Measurements from ENCODE around the gene TMTC1.

TMTC1 gene

GRCh38 chr12:29797565-29798355, 14.0 kb upstream of the TMTC1 start:
- Histone ChIP-seq H3K27ac (no peak overlapping the region), H3K9me3 (ENCODE audit: control insufficient read depth, low read length) (no peaks in the 10 kb centered on the region), H3K36me3 (ENCODE audit: control insufficient read depth, insufficient read depth, low read length) (no peaks in the 10 kb centered on the region), H3K9ac (no peak overlapping the region), H3K4me1 (no peaks in the 10 kb centered on the region), H3K27me3 (ENCODE audit: control insufficient read depth, insufficient read depth, low read length) (no peaks in the 10 kb centered on the region), H3K4me2 (ENCODE audit: low read length) (no peak overlapping the region), H3K79me2 (no peaks in the 10 kb centered on the region), H2AFZ (no peak overlapping the region), H3K4me3 (ENCODE audit: low read depth, low read length) (no peak overlapping the region)
- TF ChIP-seq CTCF (IDR thresholded peaks at IDR 0.05): no peak

- no peak overlapping the region for H3K4me3 ChIP-seq (ENCODE audit: low read depth, low read length)
- no peak overlapping the region for H2AFZ ChIP-seq
- H3K36me3 ChIP-seq (ENCODE audit: control insufficient read depth, insufficient read depth, low read length): no peaks in the 10 kb centered on the region
- no peak overlapping the region for H3K4me2 ChIP-seq (ENCODE audit: low read length)
- no peaks in the 10 kb centered on the region for H3K27me3 ChIP-seq (ENCODE audit: control insufficient read depth, insufficient read depth, low read length)
- H3K4me1 ChIP-seq: no peaks in the 10 kb centered on the region
- no peaks in the 10 kb centered on the region for H3K9me3 ChIP-seq (ENCODE audit: control insufficient read depth, low read length)
- TF ChIP-seq CTCF (IDR thresholded peaks at IDR 0.05): no peak
- no peak overlapping the region for H3K9ac ChIP-seq
- H3K79me2 ChIP-seq: no peaks in the 10 kb centered on the region
- H3K27ac ChIP-seq: no peak overlapping the region
These were observed 13.1 kb upstream of the TMTC1 start for GRCh38 chr12:29796823-29797263.

- H3K27me3 ChIP-seq (ENCODE audit: control insufficient read depth, insufficient read depth, low read length): no peaks in the 10 kb centered on the region
- no peak overlapping the region for H3K4me3 ChIP-seq (ENCODE audit: low read depth, low read length)
- no peak overlapping the region for H3K27ac ChIP-seq
These were observed 12.0 kb upstream of the TMTC1 start for GRCh38 chr12:29795715-29796114.

GRCh38 chr12:29794862-29795261, 11.1 kb upstream of the TMTC1 start:
- Histone ChIP-seq H3K27me3 (ENCODE audit: control insufficient read depth, insufficient read depth, low read length) (no peaks in the 10 kb centered on the region), H3K4me3 (ENCODE audit: low read depth, low read length) (no peak overlapping the region), H3K9me3 (ENCODE audit: control insufficient read depth, low read length) (no peaks in the 10 kb centered on the region), H2AFZ (no peak overlapping the region), H3K9ac (no peak overlapping the region), H3K27ac (no peak overlapping the region), H3K4me1 (no peaks in the 10 kb centered on the region), H3K79me2 (no peaks in the 10 kb centered on the region), H3K36me3 (ENCODE audit: control insufficient read depth, insufficient read depth, low read length) (no peaks in the 10 kb centered on the region), H3K4me2 (ENCODE audit: low read length) (no peak overlapping the region)
- TF ChIP-seq CTCF (IDR thresholded peaks at IDR 0.05): no peak

More at GRCh38 chr12:29795715-29796114, 12.0 kb upstream of the TMTC1 start:
- Histone ChIP-seq H3K36me3 (ENCODE audit: control insufficient read depth, insufficient read depth, low read length) (no peaks in the 10 kb centered on the region), H3K9ac (no peak overlapping the region), H3K9me3 (ENCODE audit: control insufficient read depth, low read length) (no peaks in the 10 kb centered on the region), H3K79me2 (no peaks in the 10 kb centered on the region), H3K4me1 (no peaks in the 10 kb centered on the region), H2AFZ (no peak overlapping the region), H3K4me2 (ENCODE audit: low read length) (no peak overlapping the region)
- no peak for TF ChIP-seq CTCF (IDR thresholded peaks at IDR 0.05)

GRCh38 chr12:29792853-29793252, 9.1 kb upstream of the TMTC1 start:
- Histone ChIP-seq H3K4me3 (ENCODE audit: low read depth, low read length) (no peak overlapping the region), H3K4me1 (no peaks in the 10 kb centered on the region), H3K27me3 (ENCODE audit: control insufficient read depth, insufficient read depth, low read length) (no peaks in the 10 kb centered on the region), H3K9me3 (ENCODE audit: control insufficient read depth, low read length) (no peaks in the 10 kb centered on the region), H3K4me2 (ENCODE audit: low read length) (no peak overlapping the region), H2AFZ (no peak overlapping the region), H3K9ac (no peak overlapping the region), H3K36me3 (ENCODE audit: control insufficient read depth, insufficient read depth, low read length) (no peaks in the 10 kb centered on the region), H3K27ac (no peak overlapping the region), H3K79me2 (no peaks in the 10 kb centered on the region)
- TF ChIP-seq CTCF (IDR thresholded peaks at IDR 0.05): no peak
